Cardiac muscle cell (in vitro differentiated cells and primary cell): ENCODE results near the gene NT5E. TPM values are rescaled to one million over a fixed set of nuclear protein-coding genes. Genes with fewer than 3 reads are reported as not detected.
A peak's percentile ranks its signal among the peaks of the same experiment; 100 is the strongest.

Experiments used
- DNase-seq, 2 donors: peaks; one replicate each; pipeline versions ENCODE4 v3.0.0 to v3.0.0-alpha.2; 2010 to 2017; ENCODE audit warnings: low read depth in 1 of 2, low spot score in 1 of 2
- H3K27ac ChIP-seq: fragments of 200-600 bp; sonication (generic); 2 replicates; pipeline ENCODE4 v1.5.1; 2016
- H3K27me3 ChIP-seq: fragments of 200-600 bp; sonication (generic); 2 replicates; pipeline ENCODE4 v1.6.0; 2016; ENCODE audit warnings: control low read depth
- H3K36me3 ChIP-seq: fragments of 200-600 bp; sonication (generic); 2 replicates; pipeline ENCODE4 v1.5.1; 2016; ENCODE audit warnings: control low read depth
- H3K4me1 ChIP-seq: fragments of 200-600 bp; sonication (generic); 2 replicates; pipeline ENCODE4 v1.8.1; 2017; ENCODE audit warnings: low read depth, mild to moderate bottlenecking, mixed run types
- H3K4me3 ChIP-seq: fragments of 200-600 bp; sonication (generic); 2 replicates; pipeline ENCODE4 v1.5.1; 2016; ENCODE audit warnings: mild to moderate bottlenecking
- H3K9me3 ChIP-seq: fragments of 200-600 bp; sonication (generic); 2 replicates; pipeline ENCODE4 v1.5.1; 2017; ENCODE audit warnings: low read depth, mild to moderate bottlenecking, control low read depth
- CTCF ChIP-seq: IDR thresholded peaks from 2 replicates; pipeline ENCODE4 v1.5.1; 2012; ENCODE audit warnings: low read depth, mild to moderate bottlenecking, low read length
- polyA plus RNA-seq: library from polyadenylated mRNA; unstranded; fragments of >200 nt; fragmentation: Nextera tagmentation; extraction: Ambion mirVana; gene quantifications from 2 replicates; pipeline ENCODE4 v1.2.1, GENCODE V29; 2016
- total RNA-seq: library from RNA; depleted of rRNA; stranded (reverse); fragments of >200 nt; gene quantifications from 2 replicates; pipeline ENCODE4 v1.2.3, GENCODE V29; 2016

The NT5E gene
- 0.56 and 0.80 TPM in 2 replicates for total RNA-seq
- polyA plus RNA-seq: 0.70 and 3.2 TPM in 2 replicates

- H3K27ac ChIP-seq: no peak within 1 kb of the TSS
- peak; percentile 76 to 79 for DNase-seq
- H3K4me1 ChIP-seq: no peaks in the 10 kb centered on the region
- H3K27me3 ChIP-seq: peaks cover 99% of the 10 kb centered on the region
- peak within 1 kb of the TSS; percentile 44 for H3K4me3 ChIP-seq
- no peaks in the 10 kb centered on the region for H3K36me3 ChIP-seq
- H3K9me3 ChIP-seq: no peaks in the 10 kb centered on the region
- TF ChIP-seq CTCF: peak; percentile 8
Measured at GRCh38 chr6:85449818-85450759, at the start of gene NT5E. NT5E (plus strand) TSS chr6:85450083; CDS start chr6:85450140, 57 bp downstream.

- Histone ChIP-seq H3K4me3 (no peak overlapping the region), H3K4me1 (no peaks in the 10 kb centered on the region), H3K36me3 (no peaks in the 10 kb centered on the region), H3K27me3 (no peaks in the 10 kb centered on the region), H3K9me3 (no peaks in the 10 kb centered on the region), H3K27ac (no peak overlapping the region)
- DNase-seq: no peak
- TF ChIP-seq CTCF: no peak
Measured at GRCh38 chr6:85400331-85400730, 49.6 kb upstream of the NT5E start.

GRCh38 chr6:85401186-85402021, 48.5 kb upstream of the NT5E start:
- Histone ChIP-seq H3K36me3 (no peaks in the 10 kb centered on the region), H3K27ac (no peak overlapping the region), H3K4me3 (no peak overlapping the region), H3K27me3 (no peaks in the 10 kb centered on the region), H3K4me1 (no peaks in the 10 kb centered on the region), H3K9me3 (no peaks in the 10 kb centered on the region)
- TF ChIP-seq CTCF: no peak
- DNase-seq: no peak

GRCh38 chr6:85402071-85402470, 47.8 kb upstream of the NT5E start:
- H3K9me3 ChIP-seq: no peaks in the 10 kb centered on the region
- no peaks in the 10 kb centered on the region for H3K27me3 ChIP-seq
- no peak overlapping the region for H3K4me3 ChIP-seq
- H3K36me3 ChIP-seq: no peaks in the 10 kb centered on the region
- TF ChIP-seq CTCF: no peak
- H3K27ac ChIP-seq: no peak overlapping the region
- no peak for DNase-seq
- H3K4me1 ChIP-seq: no peaks in the 10 kb centered on the region

- H3K9me3 ChIP-seq: no peaks in the 10 kb centered on the region
- no peak for TF ChIP-seq CTCF
- H3K36me3 ChIP-seq: no peaks in the 10 kb centered on the region
- peak in 1 of 2 donors; percentile 34 for DNase-seq
- H3K27ac ChIP-seq: no peak overlapping the region
- H3K4me3 ChIP-seq: no peak overlapping the region
- no peaks in the 10 kb centered on the region for H3K27me3 ChIP-seq
- no peaks in the 10 kb centered on the region for H3K4me1 ChIP-seq
Measured at GRCh38 chr6:85402922-85403321, 47.0 kb upstream of the NT5E start.
